ENCODE data around the gene SEPTIN3. TPM values are rescaled to one million over a fixed set of nuclear protein-coding genes. Genes with fewer than 3 reads are reported as not detected.

The SEPTIN3 gene
- total and polyA plus RNA-seq, 10 of the 15 experiments (the other 5 are each of a cell fraction or from before 2014, with no cell fraction given), result 0.05 to 3.1 (median 0.87) TPM

- TF ChIP-seq MEF2B (IDR thresholded peaks at IDR 0.05; ENCODE audit: partially characterized antibody, poor library complexity, severe bottlenecking) (peak; percentile 100), POLR2AphosphoS2 (IDR thresholded peaks at IDR 0.05; ENCODE audit: low read depth, low read length) (no peak; the same call in none of the 2 replicates), EED (IDR thresholded peaks at IDR 0.05; ENCODE audit: low read depth) (peak; percentile 63; the same call in 1 of the 2 replicates), MTA3 (IDR thresholded peaks at IDR 0.05; ENCODE audit: borderline replicate concordance, low read length) (no peak), PAX5 (IDR thresholded peaks at IDR 0.05; ENCODE audit: borderline replicate concordance, low read depth, low read length) (peak; percentile 15; the same call in 1 of the 2 replicates), ZNF24 (IDR thresholded peaks at IDR 0.05) (peak; percentile 53), GATAD2B (conservative IDR thresholded peaks at IDR 0.05; ENCODE audit: low read depth) (peak; percentile 100), BCL3 (IDR thresholded peaks at IDR 0.05; ENCODE audit: borderline replicate concordance, insufficient read depth, low read depth, low read length, poor library complexity, severe bottlenecking) (peak; percentile 82), MTA2 (IDR thresholded peaks at IDR 0.05; ENCODE audit: low read depth) (peak; percentile 76; the same call in 1 of the 2 replicates), SMAD1 (IDR thresholded peaks at IDR 0.05; ENCODE audit: low read depth, partially characterized antibody) (peak; percentile 80), SMC3 (IDR thresholded peaks at IDR 0.05; ENCODE audit: borderline replicate concordance, low read length) (0 out of 2 replicates have a peak, but pooled peaks have one; percentile 17), NR2F1 (conservative IDR thresholded peaks at IDR 0.05) (0 out of 2 replicates have a peak, but pooled peaks have one; percentile 68), CUX1 (IDR thresholded peaks at IDR 0.05; ENCODE audit: insufficient replicate concordance, low read depth, low read length) (peak; percentile 97), BHLHE40 (IDR thresholded peaks at IDR 0.05; ENCODE audit: borderline replicate concordance in 1 of 2, low read depth in 2 of 2, low read length in 1 of 2) (peak; percentile 91 to 92), IKZF2 (IDR thresholded peaks at IDR 0.05) (peak; percentile 86 to 92), MAX (IDR thresholded peaks at IDR 0.05; ENCODE audit: low read depth, low read length) (peak; percentile 87; the same call in 1 of the 2 replicates)
- TF ChIP-seq, protein P1, sequence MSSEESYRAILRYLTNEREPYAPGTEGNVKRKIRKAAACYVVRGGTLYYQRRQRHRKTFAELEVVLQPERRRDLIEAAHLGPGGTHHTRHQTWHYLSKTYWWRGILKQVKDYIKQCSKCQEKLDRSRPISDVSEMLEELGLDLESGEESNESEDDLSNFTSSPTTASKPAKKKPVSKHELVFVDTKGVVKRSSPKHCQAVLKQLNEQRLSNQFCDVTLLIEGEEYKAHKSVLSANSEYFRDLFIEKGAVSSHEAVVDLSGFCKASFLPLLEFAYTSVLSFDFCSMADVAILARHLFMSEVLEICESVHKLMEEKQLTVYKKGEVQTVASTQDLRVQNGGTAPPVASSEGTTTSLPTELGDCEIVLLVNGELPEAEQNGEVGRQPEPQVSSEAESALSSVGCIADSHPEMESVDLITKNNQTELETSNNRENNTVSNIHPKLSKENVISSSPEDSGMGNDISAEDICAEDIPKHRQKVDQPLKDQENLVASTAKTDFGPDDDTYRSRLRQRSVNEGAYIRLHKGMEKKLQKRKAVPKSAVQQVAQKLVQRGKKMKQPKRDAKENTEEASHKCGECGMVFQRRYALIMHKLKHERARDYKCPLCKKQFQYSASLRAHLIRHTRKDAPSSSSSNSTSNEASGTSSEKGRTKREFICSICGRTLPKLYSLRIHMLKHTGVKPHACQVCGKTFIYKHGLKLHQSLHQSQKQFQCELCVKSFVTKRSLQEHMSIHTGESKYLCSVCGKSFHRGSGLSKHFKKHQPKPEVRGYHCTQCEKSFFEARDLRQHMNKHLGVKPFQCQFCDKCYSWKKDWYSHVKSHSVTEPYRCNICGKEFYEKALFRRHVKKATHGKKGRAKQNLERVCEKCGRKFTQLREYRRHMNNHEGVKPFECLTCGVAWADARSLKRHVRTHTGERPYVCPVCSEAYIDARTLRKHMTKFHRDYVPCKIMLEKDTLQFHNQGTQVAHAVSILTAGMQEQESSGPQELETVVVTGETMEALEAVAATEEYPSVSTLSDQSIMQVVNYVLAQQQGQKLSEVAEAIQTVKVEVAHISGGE (CRISPR knock-in tag; IDR thresholded peaks at IDR 0.05), result no peak
Observed at GRCh38 chr22:41931701-41932269, 37.5 kb upstream of the SEPTIN3 start (continued).

Data from GM12878 (cell line).